IMR-90 (cell line): ENCODE results near the gene AHNAK.

Source experiments
- CEBPB ChIP-seq: IDR thresholded peaks from 2 replicates; pipeline ENCODE4 v1.6.1; 2012; ENCODE audit warnings: low read depth, low read length, improper control_type of control experiment
- MAFK ChIP-seq: IDR thresholded peaks from 2 replicates; pipeline ENCODE4 v1.6.1; 2012; ENCODE audit warnings: low read depth, low read length, improper control_type of control experiment
- MXI1 ChIP-seq: IDR thresholded peaks from 2 replicates; pipeline ENCODE4 v1.6.1; 2012; ENCODE audit warnings: low read depth, mild to moderate bottlenecking, low read length, moderate library complexity, borderline replicate concordance
- POLR2A ChIP-seq: IDR thresholded peaks from 2 replicates; pipeline ENCODE4 v1.6.1; 2012; ENCODE audit warnings: mild to moderate bottlenecking, low read depth, low read length
- RAD21 ChIP-seq: IDR thresholded peaks from 2 replicates; pipeline ENCODE4 v1.6.1; 2012; ENCODE audit warnings: low read length, improper control_type of control experiment
- RFX5 ChIP-seq: IDR thresholded peaks from 2 replicates; pipeline ENCODE4 v1.8.0; 2012; ENCODE audit warnings: low read depth, mild to moderate bottlenecking, low read length, moderate library complexity
- SMC3 ChIP-seq: fragments of 150-350 bp; IDR thresholded peaks from 2 replicates; pipeline ENCODE4 v1.6.1; 2016; ENCODE audit warnings: low read depth, mild to moderate bottlenecking, antibody characterized with exemption, low read length, moderate library complexity
- TF ChIP-seq, protein P1 (sequence below): conservative IDR thresholded peaks from 2 replicates; pipeline ENCODE4 v1.5.1; 2012; ENCODE audit warnings: mild to moderate bottlenecking, low read depth, low read length, improper control_type of control experiment

GRCh38 chr11:62444236-62444833, 102.3 kb downstream of the AHNAK start:
- TF ChIP-seq MXI1 (no peak), RFX5 (no peak), CEBPB (no peak), POLR2A (peak; percentile 56; the same call in 1 of the 2 replicates), RAD21 (no peak), MAFK (no peak), SMC3 (no peak)
- TF ChIP-seq, protein P1, sequence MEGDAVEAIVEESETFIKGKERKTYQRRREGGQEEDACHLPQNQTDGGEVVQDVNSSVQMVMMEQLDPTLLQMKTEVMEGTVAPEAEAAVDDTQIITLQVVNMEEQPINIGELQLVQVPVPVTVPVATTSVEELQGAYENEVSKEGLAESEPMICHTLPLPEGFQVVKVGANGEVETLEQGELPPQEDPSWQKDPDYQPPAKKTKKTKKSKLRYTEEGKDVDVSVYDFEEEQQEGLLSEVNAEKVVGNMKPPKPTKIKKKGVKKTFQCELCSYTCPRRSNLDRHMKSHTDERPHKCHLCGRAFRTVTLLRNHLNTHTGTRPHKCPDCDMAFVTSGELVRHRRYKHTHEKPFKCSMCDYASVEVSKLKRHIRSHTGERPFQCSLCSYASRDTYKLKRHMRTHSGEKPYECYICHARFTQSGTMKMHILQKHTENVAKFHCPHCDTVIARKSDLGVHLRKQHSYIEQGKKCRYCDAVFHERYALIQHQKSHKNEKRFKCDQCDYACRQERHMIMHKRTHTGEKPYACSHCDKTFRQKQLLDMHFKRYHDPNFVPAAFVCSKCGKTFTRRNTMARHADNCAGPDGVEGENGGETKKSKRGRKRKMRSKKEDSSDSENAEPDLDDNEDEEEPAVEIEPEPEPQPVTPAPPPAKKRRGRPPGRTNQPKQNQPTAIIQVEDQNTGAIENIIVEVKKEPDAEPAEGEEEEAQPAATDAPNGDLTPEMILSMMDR, result no peak
